ENCODE measurements around the gene RECK.
"Not testable (repeated sequence)": the region's sequence is repeated elsewhere in the genome, so short reads cannot be mapped to it uniquely, and the experiment has no call there.

RECK gene

GRCh38 chr9:36036780-36037548 is at the start of gene RECK:
Gene RECK (plus strand): TSS chr9:36036913. CDS start chr9:36036999, 86 bp downstream.
- DNase-seq (ENCODE audit: low read depth): no peak
- no peak for TF ChIP-seq CTCF (IDR thresholded peaks at IDR 0.05; ENCODE audit: control insufficient read depth, extremely low read depth, insufficient read depth)
- H3K4me3 ChIP-seq (ENCODE audit: low read depth, low read length): peak within 1 kb of the TSS; percentile 76

GRCh38 chr9:35990155-35990554 is 46.6 kb upstream of the RECK start:
- no peak for TF ChIP-seq CTCF (IDR thresholded peaks at IDR 0.05; ENCODE audit: control insufficient read depth, extremely low read depth, insufficient read depth)
- DNase-seq (ENCODE audit: low read depth): no peak
- H3K4me3 ChIP-seq (ENCODE audit: low read depth, low read length): no peak overlapping the region

GRCh38 chr9:35993136-35993535 is 43.6 kb upstream of the RECK start:
- H3K4me3 ChIP-seq (ENCODE audit: low read depth, low read length): not testable (repeated sequence)
- peak; percentile 32 for DNase-seq (ENCODE audit: low read depth)

GRCh38 chr9:35993976-35994720 is 42.6 kb upstream of the RECK start:
- no peak for TF ChIP-seq CTCF (IDR thresholded peaks at IDR 0.05; ENCODE audit: control insufficient read depth, extremely low read depth, insufficient read depth)
- H3K4me3 ChIP-seq (ENCODE audit: low read depth, low read length): no peak overlapping the region
- no peak for DNase-seq (ENCODE audit: low read depth)

- DNase-seq (ENCODE audit: low read depth): no peak
- H3K4me3 ChIP-seq (ENCODE audit: low read depth, low read length): no peak overlapping the region
- no peak for TF ChIP-seq CTCF (IDR thresholded peaks at IDR 0.05; ENCODE audit: control insufficient read depth, extremely low read depth, insufficient read depth)
These were observed 41.8 kb upstream of the RECK start for GRCh38 chr9:35994959-35995358.

GRCh38 chr9:35996358-35996970 is 40.2 kb upstream of the RECK start:
- no peak overlapping the region for H3K4me3 ChIP-seq (ENCODE audit: low read depth, low read length)
- no peak for TF ChIP-seq CTCF (IDR thresholded peaks at IDR 0.05; ENCODE audit: control insufficient read depth, extremely low read depth, insufficient read depth)
- DNase-seq (ENCODE audit: low read depth): no peak

GRCh38 chr9:35997016-35997415 is 39.7 kb upstream of the RECK start:
- H3K4me3 ChIP-seq (ENCODE audit: low read depth, low read length); DNase-seq (ENCODE audit: low read depth): not testable (repeated sequence)

Data from LNCaP clone FGC (cell line).